GM18861 (cell line): ENCODE data around the gene ZNHIT6.
"Not testable (repeated sequence)": the region's sequence is repeated elsewhere in the genome, so short reads cannot be mapped to it uniquely, and the experiment has no call there.

Source experiments
- ATAC-seq: cut with Tn5 transposase; IDR thresholded peaks from one replicate; pipeline ENCODE4 v1.9.1; 2021; ENCODE audit not compliant: unreplicated experiment

ZNHIT6 gene

DNA sequence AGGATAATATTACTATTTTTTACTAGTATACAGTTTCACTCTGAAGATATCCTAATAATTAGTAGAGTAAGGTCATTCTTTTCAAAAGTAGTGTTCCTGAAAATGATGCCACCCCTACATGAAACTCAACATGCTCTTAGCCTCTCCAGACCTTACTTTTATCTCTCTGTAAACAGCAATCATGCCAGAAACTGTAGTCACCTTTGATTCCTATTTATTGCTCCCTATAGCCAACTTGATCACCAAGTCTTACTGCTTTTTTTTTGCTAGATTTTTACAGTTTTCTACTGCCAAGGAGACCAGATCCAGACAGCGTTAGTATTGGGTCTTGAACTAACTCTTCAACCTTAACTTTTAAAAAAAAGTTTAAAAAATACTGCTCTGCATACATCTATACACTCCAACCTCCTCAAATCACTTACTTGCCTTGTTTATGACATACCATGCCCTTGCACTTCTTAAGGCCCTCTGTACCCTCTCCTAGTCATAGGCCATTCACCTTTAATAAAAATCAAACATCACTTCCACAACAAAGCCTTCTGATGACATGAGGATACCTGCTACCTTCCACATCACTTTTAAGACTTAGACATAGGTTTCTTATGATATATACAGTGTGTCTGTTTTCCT is 36.1 kb downstream of the ZNHIT6 start:
- no peak for ATAC-seq

DNA sequence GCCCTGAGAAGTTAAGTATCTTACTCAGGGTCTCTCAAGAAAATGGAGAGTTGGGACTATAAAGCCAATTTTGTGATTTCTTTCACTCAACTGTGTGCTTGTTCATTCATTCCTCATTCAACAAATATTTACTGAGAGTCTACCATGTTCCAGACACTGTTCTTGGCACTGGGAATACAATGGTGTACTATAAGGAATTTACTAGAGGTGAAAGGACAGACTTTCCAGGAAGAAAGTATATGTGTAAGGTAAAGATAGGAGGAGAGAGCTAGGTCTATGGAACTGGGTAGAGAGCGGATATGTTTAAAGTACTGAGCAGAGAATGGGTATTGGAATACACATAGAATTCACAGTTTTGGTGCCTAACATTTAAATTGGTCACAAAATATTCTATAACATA is 42.3 kb downstream of the ZNHIT6 start:
- ATAC-seq = no peak

DNA sequence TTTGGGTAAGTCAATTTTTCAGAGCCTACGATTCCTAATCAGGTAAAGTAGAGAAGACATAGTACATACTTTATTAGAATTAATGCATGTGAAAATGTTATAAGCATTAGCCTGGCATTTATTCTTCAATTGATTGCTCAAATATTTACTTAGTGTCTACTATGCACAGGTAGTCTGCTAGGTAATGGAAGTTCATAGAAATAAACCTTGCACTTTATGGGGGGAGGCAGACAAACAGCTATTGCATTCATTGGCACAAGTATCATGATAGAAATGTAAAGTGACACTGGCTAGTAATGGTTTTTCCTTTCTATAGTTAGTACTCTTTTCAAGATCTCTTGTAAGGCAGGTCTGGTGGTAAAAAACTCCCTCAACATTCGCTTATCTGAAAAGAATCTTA is 44.9 kb downstream of the ZNHIT6 start:
- no peak for ATAC-seq

GRCh38 chr1:85661767-85662166 is 46.5 kb downstream of the ZNHIT6 start:
- no peak for ATAC-seq

GRCh38 chr1:85660541-85660940 is 47.7 kb downstream of the ZNHIT6 start:
- ATAC-seq = no peak

DNA sequence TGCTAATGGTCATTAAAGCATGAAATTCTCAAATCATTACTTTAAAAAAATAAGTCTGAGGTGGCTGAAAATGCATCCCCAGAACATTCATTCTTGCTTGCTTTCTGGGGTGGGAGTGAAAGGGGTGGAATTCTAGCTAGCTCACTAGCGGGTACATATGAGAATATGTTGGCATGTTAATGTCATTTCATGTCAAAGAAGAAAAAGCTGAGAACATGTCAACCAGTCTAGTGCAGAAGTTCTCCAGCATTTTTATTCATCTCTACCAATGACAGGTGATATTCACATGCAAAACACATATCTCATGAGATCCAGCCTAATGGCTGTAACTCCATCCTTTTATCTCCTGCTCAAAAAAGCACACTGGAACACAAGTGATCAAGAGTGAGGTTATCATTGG is 49.1 kb downstream of the ZNHIT6 start:
- ATAC-seq = no peak

GRCh38 chr1:85656948-85657347 is 51.3 kb downstream of the ZNHIT6 start:
- ATAC-seq = no peak

DNA sequence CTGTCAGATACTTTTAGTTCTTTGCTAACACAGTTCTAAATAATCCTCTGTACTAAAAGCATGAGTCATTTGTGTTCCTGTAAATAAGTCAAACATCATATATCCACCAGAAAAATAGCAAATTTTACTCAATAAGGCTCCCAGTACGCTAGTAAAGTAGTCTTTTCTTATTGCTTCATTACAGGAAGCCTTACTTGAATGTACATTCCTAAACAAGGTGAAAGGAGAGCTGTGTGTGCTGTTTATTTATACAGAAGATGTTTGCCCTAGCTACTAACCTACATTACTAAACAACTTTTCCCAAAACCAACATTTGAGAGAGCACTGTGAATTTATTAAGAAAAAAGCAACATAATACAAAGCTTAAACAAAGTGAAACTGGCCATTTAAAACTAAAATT is 52.0 kb downstream of the ZNHIT6 start:
- no peak for ATAC-seq

DNA sequence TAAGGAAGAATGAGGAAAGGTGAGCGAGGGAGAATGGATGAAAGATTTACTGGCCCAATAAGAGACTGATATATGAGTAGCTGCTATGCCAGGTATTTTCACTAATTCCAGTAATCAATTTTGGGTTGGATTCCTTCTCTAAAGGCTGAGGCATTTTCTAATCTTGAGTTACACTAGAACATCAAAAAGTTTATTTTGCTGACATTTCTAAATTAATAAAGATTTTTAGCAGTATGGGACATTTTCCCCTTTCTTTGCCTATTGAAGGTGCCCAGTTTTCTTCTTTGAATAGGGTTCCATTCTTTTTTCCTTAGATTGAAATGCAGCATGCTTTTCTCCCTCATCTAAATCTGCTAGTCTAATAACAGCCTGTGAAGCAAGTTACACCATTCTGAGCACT is 52.9 kb downstream of the ZNHIT6 start:
- ATAC-seq = no peak

GRCh38 chr1:85654066-85654782 is 54.0 kb downstream of the ZNHIT6 start:
- ATAC-seq = no peak

GRCh38 chr1:85652327-85652726 is 55.9 kb downstream of the ZNHIT6 start:
- ATAC-seq = no peak

GRCh38 chr1:85650645-85651044 is 57.6 kb downstream of the ZNHIT6 start:
- no peak for ATAC-seq

- ATAC-seq = no peak
Observed at GRCh38 chr1:85649591-85649990, 58.6 kb downstream of the ZNHIT6 start.

GRCh38 chr1:85641598-85642556 is 66.4 kb downstream of the ZNHIT6 start:
- not testable (repeated sequence) for ATAC-seq

- ATAC-seq = not testable (repeated sequence)
Observed at GRCh38 chr1:85639920-85640319, 68.3 kb downstream of the ZNHIT6 start.

GRCh38 chr1:85638412-85638811 is 69.8 kb downstream of the ZNHIT6 start:
- ATAC-seq = no peak

DNA sequence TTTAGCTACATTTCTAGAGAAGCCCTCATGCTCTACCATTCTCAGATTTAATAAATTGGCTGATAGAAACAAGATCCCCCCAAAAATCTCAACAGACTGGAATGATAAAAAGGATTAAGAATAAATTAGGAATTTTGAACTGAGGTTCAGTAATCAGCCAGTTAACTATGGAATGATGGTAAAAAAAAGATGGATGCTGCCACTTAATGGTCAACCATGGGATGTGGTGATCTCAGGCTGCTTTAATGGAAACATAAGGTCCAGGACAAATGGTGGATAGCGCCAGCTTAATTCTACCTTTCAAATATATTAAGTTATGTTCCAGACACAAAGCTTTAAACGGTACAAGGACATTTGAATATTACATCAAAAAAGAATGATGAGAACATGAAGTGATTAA is 77.7 kb downstream of the ZNHIT6 start:
- ATAC-seq = no peak

- no peak for ATAC-seq
Observed at GRCh38 chr1:85629532-85629920, 78.7 kb downstream of the ZNHIT6 start.

- no peak for ATAC-seq
Observed at GRCh38 chr1:85628791-85629531, 79.3 kb downstream of the ZNHIT6 start.

GRCh38 chr1:85626818-85627217 is 81.4 kb downstream of the ZNHIT6 start:
- ATAC-seq = no peak

GRCh38 chr1:85624361-85624760 is 83.9 kb downstream of the ZNHIT6 start:
- no peak for ATAC-seq
